A549 (cell line): Measurements from ENCODE around the gene CAPN13. TPM values are rescaled to one million over a fixed set of nuclear protein-coding genes. Genes with fewer than 3 reads are reported as not detected.
A peak's percentile ranks its signal among the peaks of the same experiment; 100 is the strongest.

ENCODE experiments used
- ATAC-seq, 2 experiments: fragments of 200-7000 bp in 1 of 2; fragments of >200 bp in 1 of 2; cut with Nextera tagmentation in 1 of 2; cut with Tn5 transposase in 1 of 2; 3 replicates each; pipeline versions ENCODE4 v1.8.0 to v1.9.1; 2018 to 2020; ENCODE audit warnings: mild to moderate bottlenecking in 1 of 2, moderate library complexity in 1 of 2
- CTCF ChIA-PET: fragments of 300-600 bp; sonication (Branson Sonifier 250); formaldehyde crosslinking; extraction: SDS; loops from one replicate; lab custom pipeline; 2021; ENCODE audit warnings: antibody characterized with exemption, inconsistent platforms; lab: Yijun Ruan, JAX
- POLR2A ChIA-PET: fragments of 350-600 bp; formaldehyde crosslinking; extraction: SDS; loops from one replicate; lab custom pipeline; 2021; ENCODE audit warnings: antibody characterized with exemption, inconsistent platforms; lab: Yijun Ruan, JAX
- DNase-seq, 2 experiments: peaks; one replicate each; pipeline versions ENCODE4 v3.0.0 to v3.0.0-alpha.2; 2011 to 2016; ENCODE audit warnings: low read depth in 1 of 2, low spot score in 1 of 2
- FAIRE-seq: peaks from 2 replicates; lab custom pipeline; 2011; peaks lifted over from hg19 to GRCh38; lab: Jason Lieb, UNC
- H3K27ac ChIP-seq, 2 experiments: fragments of >200 bp; sonication (Bioruptor Twin); formaldehyde crosslinking; 3 replicates each; pipeline ENCODE4 v1.5.1; 2016 to 2017
- H3K4me1 ChIP-seq: fragments of >200 bp; sonication (Bioruptor Twin); formaldehyde crosslinking; 3 replicates; pipeline ENCODE4 v1.6.1; 2016
- H3K4me2 ChIP-seq: fragments of >200 bp; sonication (Bioruptor Twin); formaldehyde crosslinking; 3 replicates; pipeline ENCODE4 v1.6.1; 2016
- H3K4me3 ChIP-seq: fragments of >200 bp; sonication (Bioruptor Twin); formaldehyde crosslinking; 3 replicates; pipeline ENCODE4 v1.5.1; 2016
- H3K9me3 ChIP-seq: fragments of >200 bp; sonication (Bioruptor Twin); formaldehyde crosslinking; 3 replicates; pipeline ENCODE4 v1.6.1; 2016
- BHLHE40 ChIP-seq: IDR thresholded peaks from 2 replicates; pipeline ENCODE4 v1.6.1; 2012; ENCODE audit warnings: low read depth, low read length, inconsistent platforms
- CBX2 ChIP-seq: fragments of 200-600 bp; sonication (generic); IDR thresholded peaks from 2 replicates; pipeline ENCODE4 v1.6.1; 2016; ENCODE audit warnings: low read depth, mild to moderate bottlenecking, borderline replicate concordance
- CEBPB ChIP-seq, 2 experiments: fragments of >200 bp in 1 of 2; sonication (Bioruptor Twin) in 1 of 2; formaldehyde crosslinking in 1 of 2; IDR thresholded peaks; 2 replicates each; pipeline ENCODE4 v1.6.1; 2012 to 2016
- EHF ChIP-seq: fragments of 250-450 bp; sonication (Bioruptor Pico); IDR thresholded peaks from 2 replicates; pipeline ENCODE4 v1.5.0; 2020; ENCODE audit warnings: mild to moderate bottlenecking
- EHMT2 ChIP-seq: fragments of 200-600 bp; sonication (generic); IDR thresholded peaks from 2 replicates; pipeline ENCODE4 v1.6.1; 2016; ENCODE audit warnings: antibody characterized with exemption, low read depth, mild to moderate bottlenecking, moderate library complexity
- EP300 ChIP-seq, 2 experiments: fragments of >200 bp; sonication (Bioruptor Twin); formaldehyde crosslinking; IDR thresholded peaks; 2 replicates in 1 of 2; 3 replicates in 1 of 2; pipeline ENCODE4 v1.6.1; 2016 to 2017
- GATA3 ChIP-seq: IDR thresholded peaks from 2 replicates; pipeline ENCODE4 v1.6.1; 2012; ENCODE audit warnings: borderline replicate concordance
- HEYL ChIP-seq: fragments of 250-450 bp; sonication (Bioruptor Pico); IDR thresholded peaks from 2 replicates; pipeline ENCODE4 v1.8.0; 2021; ENCODE audit warnings: mild to moderate bottlenecking, moderate library complexity
- HOXA7 ChIP-seq: fragments of 250-450 bp; sonication (Bioruptor Pico); IDR thresholded peaks from 2 replicates; pipeline ENCODE4 v1.5.0; 2020; ENCODE audit warnings: mild to moderate bottlenecking, moderate library complexity
- JUN ChIP-seq, 2 experiments: fragments of >200 bp; sonication (Bioruptor Twin); formaldehyde crosslinking; IDR thresholded peaks; 2 replicates in 1 of 2; 3 replicates in 1 of 2; pipeline ENCODE4 v1.6.1; 2016 to 2017
- KDM1A ChIP-seq: fragments of 200-600 bp; sonication (generic); IDR thresholded peaks from 2 replicates; pipeline ENCODE4 v1.6.1; 2016; ENCODE audit warnings: low read depth, mild to moderate bottlenecking
- KDM5A ChIP-seq: fragments of 200-600 bp; sonication (generic); IDR thresholded peaks from 2 replicates; pipeline ENCODE4 v1.6.1; 2016; ENCODE audit warnings: antibody characterized with exemption, mild to moderate bottlenecking
- PHF8 ChIP-seq: fragments of 200-600 bp; sonication (generic); IDR thresholded peaks from 2 replicates; pipeline ENCODE4 v1.6.1; 2016; ENCODE audit warnings: low read depth, mild to moderate bottlenecking, antibody characterized with exemption, moderate library complexity, borderline replicate concordance
- RARB ChIP-seq: fragments of 250-450 bp; sonication (Bioruptor Pico); IDR thresholded peaks from 2 replicates; pipeline ENCODE4 v1.8.0; 2021; ENCODE audit warnings: mild to moderate bottlenecking, moderate library complexity
- RCOR1 ChIP-seq: fragments of 150-350 bp; IDR thresholded peaks from 2 replicates; pipeline ENCODE4 v1.6.1; 2014; ENCODE audit warnings: antibody characterized with exemption, low read length, low read depth
- SREBF2 ChIP-seq: fragments of 450-650 bp; IDR thresholded peaks from 2 replicates; pipeline ENCODE4 v1.6.1; 2014; ENCODE audit warnings: mild to moderate bottlenecking, moderate library complexity
- TFCP2L1 ChIP-seq: fragments of 250-450 bp; sonication (Bioruptor Pico); IDR thresholded peaks from 2 replicates; pipeline ENCODE4 v1.5.0; 2021; ENCODE audit warnings: mild to moderate bottlenecking
- ZNF302 ChIP-seq: fragments of 250-450 bp; sonication (Bioruptor Pico); IDR thresholded peaks from 2 replicates; pipeline ENCODE4 v1.9.0; 2021; ENCODE audit warnings: inconsistent platforms, mild to moderate bottlenecking, moderate library complexity
- WGBS: methylation state at CpG from one replicate; pipeline ENCODE4 v1.1.6; 2017; ENCODE audit errors: missing lambda C conversion rate; 5-methylcytosine and 5-hydroxymethylcytosine counted together
- polyA plus RNA-seq, 4 experiments: library from polyadenylated mRNA; depleted of rRNA in 3 of 4; stranded (reverse); fragments of >200 nt; fragmentation: RNase III in 1 of 4; extraction: RNeasy Plus Mini Kit Qiagen cat#74134 plus additional on column Dnase treatment in 1 of 4; gene quantifications; 2 replicates in 3 of 4; 3 replicates in 1 of 4; pipeline ENCODE4 v1.2.3, GENCODE V29; 2011 to 2017
- TF ChIP-seq, protein P1 (sequence below): fragments of 150-350 bp; IDR thresholded peaks from 2 replicates; pipeline ENCODE4 v1.6.1; 2014; ENCODE audit warnings: low read depth, mild to moderate bottlenecking, low read length
- TF ChIP-seq, protein P2 (sequence below): fragments of 450-650 bp; IDR thresholded peaks from 2 replicates; pipeline ENCODE4 v1.6.1; 2014; ENCODE audit warnings: antibody characterized with exemption
- TF ChIP-seq, protein P3 (sequence below): fragments of >200 bp; sonication (Bioruptor Twin); formaldehyde crosslinking; IDR thresholded peaks from 3 replicates; pipeline ENCODE4 v1.5.1; 2016
- TF ChIP-seq, protein P4 (sequence below): fragments of >200 bp; sonication (Bioruptor Twin); formaldehyde crosslinking; IDR thresholded peaks from 3 replicates; pipeline ENCODE4 v1.6.1; 2016
- TF ChIP-seq, protein P5 (sequence below): fragments of 200-600 bp; sonication (generic); IDR thresholded peaks from 2 replicates; pipeline ENCODE4 v1.6.1; 2016; ENCODE audit warnings: antibody characterized with exemption, mild to moderate bottlenecking, moderate library complexity
- TF ChIP-seq, protein P6 (sequence below): fragments of 250-450 bp; sonication (Bioruptor Pico); IDR thresholded peaks from 2 replicates; pipeline ENCODE4 v1.5.0; 2020; ENCODE audit warnings: low read depth, mild to moderate bottlenecking, moderate library complexity

CAPN13 gene
- polyA plus RNA-seq, 2 of the 4 experiments (the other 2 are of a cell fraction) = 0.08 to 0.18 TPM

DNA sequence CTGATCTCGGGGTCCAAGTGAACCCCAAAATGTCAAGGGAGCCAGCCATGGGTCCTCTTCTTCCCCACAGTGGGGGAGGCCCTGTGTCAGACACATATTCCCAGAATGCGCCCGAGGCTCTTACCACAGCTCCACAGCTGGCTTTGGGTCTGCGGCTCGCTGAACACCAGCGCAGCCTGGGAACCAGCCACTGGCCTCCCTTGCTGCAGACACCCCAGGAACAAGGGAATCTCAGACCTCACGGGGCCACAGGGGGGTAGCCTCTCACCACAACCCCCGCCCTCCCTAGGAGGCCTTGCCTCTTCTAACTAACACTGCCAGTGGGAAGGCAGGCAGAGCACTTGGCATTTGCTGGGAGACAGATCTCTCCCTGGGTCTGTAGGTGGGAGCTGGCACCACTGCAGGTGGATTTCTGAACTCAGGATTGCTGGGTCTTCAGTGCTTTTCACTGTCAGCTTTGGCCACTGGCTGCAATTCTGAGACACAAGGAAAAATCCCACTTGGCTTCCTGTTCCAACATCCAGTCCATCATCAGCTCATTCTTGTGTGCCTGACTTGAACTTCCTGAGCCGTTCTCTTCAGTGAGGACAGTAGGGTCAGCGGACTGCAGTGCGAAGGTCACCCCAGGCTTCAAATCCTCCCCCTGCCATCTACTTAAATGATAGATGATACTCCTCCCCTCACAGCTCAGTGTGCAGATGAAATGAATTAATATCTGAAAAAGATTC lies 128.7 kb downstream of the CAPN13 start (continued):
- TF ChIP-seq BHLHE40 (no peak), ZNF302 (CRISPR knock-in tag) (no peak), KDM5A (no peak), RCOR1 (no peak), SREBF2 (no peak)
- TF ChIP-seq, protein P1, sequence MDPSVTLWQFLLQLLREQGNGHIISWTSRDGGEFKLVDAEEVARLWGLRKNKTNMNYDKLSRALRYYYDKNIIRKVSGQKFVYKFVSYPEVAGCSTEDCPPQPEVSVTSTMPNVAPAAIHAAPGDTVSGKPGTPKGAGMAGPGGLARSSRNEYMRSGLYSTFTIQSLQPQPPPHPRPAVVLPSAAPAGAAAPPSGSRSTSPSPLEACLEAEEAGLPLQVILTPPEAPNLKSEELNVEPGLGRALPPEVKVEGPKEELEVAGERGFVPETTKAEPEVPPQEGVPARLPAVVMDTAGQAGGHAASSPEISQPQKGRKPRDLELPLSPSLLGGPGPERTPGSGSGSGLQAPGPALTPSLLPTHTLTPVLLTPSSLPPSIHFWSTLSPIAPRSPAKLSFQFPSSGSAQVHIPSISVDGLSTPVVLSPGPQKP = no peak
- TF ChIP-seq, all 56 proteins: peak for 0

DNA sequence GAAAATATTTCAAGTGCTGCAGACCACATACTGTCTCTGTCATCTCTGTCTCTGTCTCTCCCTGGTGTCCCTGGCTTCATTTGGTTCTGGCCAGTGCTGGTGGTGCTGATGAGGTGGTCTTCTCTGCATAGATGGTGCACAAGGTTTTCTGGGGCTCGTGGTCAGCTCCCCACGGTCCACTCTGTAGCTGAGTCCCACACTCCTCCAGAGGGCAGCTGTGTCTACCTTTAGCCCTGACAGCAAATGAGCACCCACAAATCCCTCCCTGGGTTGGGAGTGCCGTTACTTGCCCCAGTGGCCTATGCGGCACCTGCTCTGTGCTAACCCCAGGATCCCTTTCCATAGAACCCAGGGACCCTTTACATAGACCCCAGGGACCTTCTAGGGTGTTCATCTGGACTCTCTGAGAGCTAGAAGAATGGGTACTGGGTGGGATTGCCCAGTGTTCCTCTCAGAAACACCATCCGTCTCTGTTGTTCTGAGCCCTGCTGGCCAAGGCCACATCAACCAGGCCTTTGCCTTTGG lies 129.3 kb downstream of the CAPN13 start:
- no peak overlapping the region for H3K4me3 ChIP-seq
- no peak overlapping the region for H3K27ac ChIP-seq
- no peaks in the 10 kb centered on the region for H3K4me1 ChIP-seq
- TF ChIP-seq BHLHE40 = no peak
- no peak for TF ChIP-seq PHF8
- TF ChIP-seq SREBF2 = no peak
- TF ChIP-seq HOXA7 (CRISPR knock-in tag) = no peak
- WGBS = 60% methylated on average over 5 of the region's 5 CpGs
- ChIA-PET CTCF (interaction anchor here (0.7 to 1.1 kb wide), 3 partner anchors 16 to 80 kb away, joined by 3 to 4 read pairs (median 3); no protein-coding TSS in a partner anchor), POLR2A (no interaction called here)
- DNase-seq (no peak), FAIRE-seq (no peak), ATAC-seq (peak; percentile 15 to 42; a peak in 3 of 6 replicates)
- H3K9me3 ChIP-seq = 0 out of 3 replicates have a peak, but pooled peaks cover 4% of the 10 kb centered on the region
- H3K4me2 ChIP-seq = no peak overlapping the region

DNA sequence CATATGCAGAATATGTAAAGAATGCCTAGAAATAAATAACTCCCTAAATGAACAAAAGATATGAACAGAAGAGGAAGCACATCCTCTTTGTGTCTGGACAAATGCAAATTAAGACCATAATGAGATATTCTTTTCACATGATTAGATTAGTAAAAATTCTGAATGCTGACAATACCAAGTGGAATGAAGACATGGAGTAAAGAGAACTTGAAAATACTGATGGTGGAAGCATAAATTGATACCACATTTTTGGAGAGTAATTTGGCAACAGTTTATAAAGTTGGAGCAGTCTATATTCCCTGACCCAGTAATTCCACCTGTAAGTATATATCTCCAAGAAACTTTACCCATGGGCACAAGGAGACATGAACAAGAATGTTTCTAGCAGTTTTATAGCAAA lies 130.0 kb downstream of the CAPN13 start:
- POLR2A ChIA-PET = no interaction called here
- no peak for DNase-seq
- Histone ChIP-seq H3K4me1 (no peaks in the 10 kb centered on the region), H3K4me2 (no peak overlapping the region)
- CTCF ChIA-PET = interaction anchor here (0.8 kb wide), 1 partner anchor 23 kb away, joined by 3 read pairs; no protein-coding TSS in a partner anchor
- TF ChIP-seq EHMT2 (no peak), EHF (CRISPR knock-in tag) (no peak), CBX2 (no peak), TFCP2L1 (no peak), HEYL (CRISPR knock-in tag) (no peak), CEBPB (IDR thresholded peaks at IDR 0.05) (no peak), EP300 (IDR thresholded peaks at IDR 0.05) (no peak), JUN (IDR thresholded peaks at IDR 0.05) (no peak), RARB (no peak), KDM1A (no peak), GATA3 (no peak)
- TF ChIP-seq, protein P2, sequence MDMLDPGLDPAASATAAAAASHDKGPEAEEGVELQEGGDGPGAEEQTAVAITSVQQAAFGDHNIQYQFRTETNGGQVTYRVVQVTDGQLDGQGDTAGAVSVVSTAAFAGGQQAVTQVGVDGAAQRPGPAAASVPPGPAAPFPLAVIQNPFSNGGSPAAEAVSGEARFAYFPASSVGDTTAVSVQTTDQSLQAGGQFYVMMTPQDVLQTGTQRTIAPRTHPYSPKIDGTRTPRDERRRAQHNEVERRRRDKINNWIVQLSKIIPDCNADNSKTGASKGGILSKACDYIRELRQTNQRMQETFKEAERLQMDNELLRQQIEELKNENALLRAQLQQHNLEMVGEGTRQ = no peak
- TF ChIP-seq, protein P3, sequence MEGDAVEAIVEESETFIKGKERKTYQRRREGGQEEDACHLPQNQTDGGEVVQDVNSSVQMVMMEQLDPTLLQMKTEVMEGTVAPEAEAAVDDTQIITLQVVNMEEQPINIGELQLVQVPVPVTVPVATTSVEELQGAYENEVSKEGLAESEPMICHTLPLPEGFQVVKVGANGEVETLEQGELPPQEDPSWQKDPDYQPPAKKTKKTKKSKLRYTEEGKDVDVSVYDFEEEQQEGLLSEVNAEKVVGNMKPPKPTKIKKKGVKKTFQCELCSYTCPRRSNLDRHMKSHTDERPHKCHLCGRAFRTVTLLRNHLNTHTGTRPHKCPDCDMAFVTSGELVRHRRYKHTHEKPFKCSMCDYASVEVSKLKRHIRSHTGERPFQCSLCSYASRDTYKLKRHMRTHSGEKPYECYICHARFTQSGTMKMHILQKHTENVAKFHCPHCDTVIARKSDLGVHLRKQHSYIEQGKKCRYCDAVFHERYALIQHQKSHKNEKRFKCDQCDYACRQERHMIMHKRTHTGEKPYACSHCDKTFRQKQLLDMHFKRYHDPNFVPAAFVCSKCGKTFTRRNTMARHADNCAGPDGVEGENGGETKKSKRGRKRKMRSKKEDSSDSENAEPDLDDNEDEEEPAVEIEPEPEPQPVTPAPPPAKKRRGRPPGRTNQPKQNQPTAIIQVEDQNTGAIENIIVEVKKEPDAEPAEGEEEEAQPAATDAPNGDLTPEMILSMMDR = no peak
- TF ChIP-seq, protein P4, sequence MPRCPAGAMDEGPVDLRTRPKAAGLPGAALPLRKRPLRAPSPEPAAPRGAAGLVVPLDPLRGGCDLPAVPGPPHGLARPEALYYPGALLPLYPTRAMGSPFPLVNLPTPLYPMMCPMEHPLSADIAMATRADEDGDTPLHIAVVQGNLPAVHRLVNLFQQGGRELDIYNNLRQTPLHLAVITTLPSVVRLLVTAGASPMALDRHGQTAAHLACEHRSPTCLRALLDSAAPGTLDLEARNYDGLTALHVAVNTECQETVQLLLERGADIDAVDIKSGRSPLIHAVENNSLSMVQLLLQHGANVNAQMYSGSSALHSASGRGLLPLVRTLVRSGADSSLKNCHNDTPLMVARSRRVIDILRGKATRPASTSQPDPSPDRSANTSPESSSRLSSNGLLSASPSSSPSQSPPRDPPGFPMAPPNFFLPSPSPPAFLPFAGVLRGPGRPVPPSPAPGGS = no peak
- TF ChIP-seq, protein P5, sequence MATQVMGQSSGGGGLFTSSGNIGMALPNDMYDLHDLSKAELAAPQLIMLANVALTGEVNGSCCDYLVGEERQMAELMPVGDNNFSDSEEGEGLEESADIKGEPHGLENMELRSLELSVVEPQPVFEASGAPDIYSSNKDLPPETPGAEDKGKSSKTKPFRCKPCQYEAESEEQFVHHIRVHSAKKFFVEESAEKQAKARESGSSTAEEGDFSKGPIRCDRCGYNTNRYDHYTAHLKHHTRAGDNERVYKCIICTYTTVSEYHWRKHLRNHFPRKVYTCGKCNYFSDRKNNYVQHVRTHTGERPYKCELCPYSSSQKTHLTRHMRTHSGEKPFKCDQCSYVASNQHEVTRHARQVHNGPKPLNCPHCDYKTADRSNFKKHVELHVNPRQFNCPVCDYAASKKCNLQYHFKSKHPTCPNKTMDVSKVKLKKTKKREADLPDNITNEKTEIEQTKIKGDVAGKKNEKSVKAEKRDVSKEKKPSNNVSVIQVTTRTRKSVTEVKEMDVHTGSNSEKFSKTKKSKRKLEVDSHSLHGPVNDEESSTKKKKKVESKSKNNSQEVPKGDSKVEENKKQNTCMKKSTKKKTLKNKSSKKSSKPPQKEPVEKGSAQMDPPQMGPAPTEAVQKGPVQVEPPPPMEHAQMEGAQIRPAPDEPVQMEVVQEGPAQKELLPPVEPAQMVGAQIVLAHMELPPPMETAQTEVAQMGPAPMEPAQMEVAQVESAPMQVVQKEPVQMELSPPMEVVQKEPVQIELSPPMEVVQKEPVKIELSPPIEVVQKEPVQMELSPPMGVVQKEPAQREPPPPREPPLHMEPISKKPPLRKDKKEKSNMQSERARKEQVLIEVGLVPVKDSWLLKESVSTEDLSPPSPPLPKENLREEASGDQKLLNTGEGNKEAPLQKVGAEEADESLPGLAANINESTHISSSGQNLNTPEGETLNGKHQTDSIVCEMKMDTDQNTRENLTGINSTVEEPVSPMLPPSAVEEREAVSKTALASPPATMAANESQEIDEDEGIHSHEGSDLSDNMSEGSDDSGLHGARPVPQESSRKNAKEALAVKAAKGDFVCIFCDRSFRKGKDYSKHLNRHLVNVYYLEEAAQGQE = no peak
- TF ChIP-seq, protein P6, sequence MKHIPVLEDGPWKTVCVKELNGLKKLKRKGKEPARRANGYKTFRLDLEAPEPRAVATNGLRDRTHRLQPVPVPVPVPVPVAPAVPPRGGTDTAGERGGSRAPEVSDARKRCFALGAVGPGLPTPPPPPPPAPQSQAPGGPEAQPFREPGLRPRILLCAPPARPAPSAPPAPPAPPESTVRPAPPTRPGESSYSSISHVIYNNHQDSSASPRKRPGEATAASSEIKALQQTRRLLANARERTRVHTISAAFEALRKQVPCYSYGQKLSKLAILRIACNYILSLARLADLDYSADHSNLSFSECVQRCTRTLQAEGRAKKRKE (CRISPR knock-in tag) = no peak
- TF ChIP-seq, all 56 proteins: peak for 0
- no peak overlapping the region for H3K27ac ChIP-seq
- no peak for ATAC-seq
- H3K9me3 ChIP-seq = 0 out of 3 replicates have a peak, but pooled peaks cover 7% of the 10 kb centered on the region
- FAIRE-seq = peak; percentile 7
- H3K4me3 ChIP-seq = no peak overlapping the region
